HG02763 (cell line): ENCODE results near the gene TMEM147.

ENCODE experiments used
- ATAC-seq: cut with Tn5 transposase; IDR thresholded peaks from one replicate; pipeline ENCODE4 v1.9.1; 2021; ENCODE audit warnings: mild to moderate bottlenecking, moderate library complexity; ENCODE audit not compliant: unreplicated experiment

TMEM147 gene

GRCh38 chr19:35545855-35546381 lies 492 bp downstream of the TMEM147 start:
- ATAC-seq, result peak; percentile 38

DNA sequence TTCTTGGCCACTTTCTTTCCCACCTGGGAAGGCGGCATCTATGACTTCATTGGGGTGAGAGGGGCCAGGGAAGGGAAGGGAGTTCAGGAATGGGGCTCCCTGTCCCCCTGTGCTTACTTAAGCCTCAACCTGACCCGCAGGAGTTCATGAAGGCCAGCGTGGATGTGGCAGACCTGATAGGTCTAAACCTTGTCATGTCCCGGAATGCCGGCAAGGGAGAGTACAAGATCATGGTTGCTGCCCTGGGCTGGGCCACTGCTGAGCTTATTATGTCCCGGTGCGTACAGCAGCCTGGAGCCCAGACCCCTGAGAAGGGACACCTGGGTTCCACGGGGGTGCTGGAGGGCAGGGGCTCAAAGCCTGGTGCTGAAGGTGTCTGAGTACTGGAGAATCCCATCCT lies 1.1 kb downstream of the TMEM147 start:
- no peak for ATAC-seq

DNA sequence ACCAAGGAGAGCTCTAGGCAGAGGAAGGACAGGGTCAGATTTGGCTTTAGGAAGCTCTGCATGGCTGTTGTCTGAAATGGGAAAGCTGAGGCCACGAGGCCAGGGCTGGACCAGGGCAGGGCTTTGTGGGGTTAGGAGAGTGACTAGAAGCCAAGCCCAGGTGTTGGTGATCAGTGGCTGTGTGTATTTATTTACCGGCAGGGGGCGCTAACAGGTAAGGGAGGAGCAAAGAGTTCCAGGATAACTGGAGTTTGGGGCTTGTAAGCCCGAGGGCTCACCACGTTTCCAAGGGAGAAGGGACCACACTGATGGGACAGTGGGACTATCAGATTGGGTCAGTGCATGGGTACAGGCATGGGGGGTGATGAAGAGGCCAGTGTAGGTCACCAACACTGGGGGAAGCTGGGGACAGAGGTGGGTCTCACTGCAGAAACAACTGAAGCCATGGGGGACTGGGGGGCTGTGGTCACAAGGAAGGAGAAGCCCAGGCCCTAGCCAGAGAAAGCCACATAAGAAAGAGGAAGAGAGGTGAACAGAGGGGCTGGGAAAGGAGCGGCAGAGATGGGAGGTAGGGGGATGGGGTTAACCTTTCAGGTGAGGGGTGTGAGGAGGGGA lies 3.9 kb downstream of the TMEM147 start:
- ATAC-seq, result no peak

DNA sequence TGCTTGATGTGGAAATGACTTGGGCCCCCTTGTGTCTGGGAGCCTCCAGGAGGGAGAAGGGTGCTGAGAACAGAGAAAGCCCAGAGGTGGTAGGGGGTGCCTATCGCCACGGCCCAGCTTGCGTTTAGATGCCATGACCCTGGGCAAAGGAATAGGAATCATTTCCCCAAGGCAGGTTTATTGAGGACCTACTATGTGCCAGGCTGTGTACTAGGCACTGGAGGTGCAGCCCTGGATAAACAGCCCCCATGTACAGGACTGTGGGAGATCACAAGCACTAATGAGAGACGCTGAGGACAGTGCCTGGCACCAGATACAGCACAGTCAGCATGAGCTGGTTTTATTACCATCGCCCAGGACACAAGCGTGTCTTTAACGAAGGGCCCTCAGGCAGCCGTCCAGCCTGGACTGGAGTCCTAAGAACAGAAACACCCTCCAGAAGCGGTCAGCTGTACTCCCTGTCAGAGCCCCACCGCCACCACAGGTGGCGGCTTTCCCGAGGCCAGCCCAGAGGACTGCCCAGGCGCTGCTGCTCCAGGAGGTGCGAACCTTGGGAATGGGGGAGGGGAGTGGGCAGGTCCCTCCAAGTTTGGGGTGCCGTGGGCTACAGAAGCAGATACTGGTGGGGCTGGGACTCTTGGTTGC lies 4.6 kb downstream of the TMEM147 start:
- ATAC-seq, result no peak

- no peak for ATAC-seq
Observed at GRCh38 chr19:35551091-35551810, 5.8 kb downstream of the TMEM147 start.

DNA sequence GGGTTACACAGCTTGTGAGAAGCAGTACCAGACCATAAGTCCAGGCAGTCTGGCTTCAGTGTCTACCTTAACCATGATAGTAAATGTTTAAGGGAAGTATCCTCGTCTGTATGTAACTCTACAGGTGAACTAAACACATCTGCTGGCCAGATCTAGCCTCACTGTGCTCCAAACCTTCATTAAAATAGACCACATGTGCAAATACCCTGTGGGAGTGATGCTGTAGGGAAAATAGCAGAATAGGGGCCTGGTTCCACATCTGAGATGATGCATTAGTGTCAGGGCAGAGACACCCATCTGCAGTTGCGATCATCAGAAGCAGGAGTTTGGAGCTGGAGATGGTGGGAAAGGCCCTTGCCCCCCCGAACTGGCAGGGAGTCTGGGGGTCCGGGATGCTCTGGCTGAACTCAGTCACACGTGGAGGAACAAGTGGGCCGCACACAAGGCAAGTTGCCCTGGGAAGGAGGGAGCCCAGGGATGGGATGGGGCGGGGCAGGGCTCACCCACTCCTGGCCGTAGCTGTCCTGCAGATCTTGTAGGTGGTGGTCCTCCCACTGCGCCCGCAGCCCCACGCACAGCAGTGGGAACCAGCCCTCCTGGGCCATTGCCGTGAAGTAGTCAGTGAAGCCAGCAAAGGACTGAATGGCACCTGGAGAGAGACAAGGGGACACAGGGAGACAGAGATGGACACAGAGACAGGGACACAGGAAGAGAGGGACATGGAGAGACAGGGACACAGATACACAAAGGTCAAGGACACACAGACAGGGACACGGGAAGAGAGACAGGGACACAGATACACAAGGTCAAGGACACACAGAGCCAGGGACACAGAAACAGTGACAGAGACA lies 7.3 kb downstream of the TMEM147 start:
- no peak for ATAC-seq

DNA sequence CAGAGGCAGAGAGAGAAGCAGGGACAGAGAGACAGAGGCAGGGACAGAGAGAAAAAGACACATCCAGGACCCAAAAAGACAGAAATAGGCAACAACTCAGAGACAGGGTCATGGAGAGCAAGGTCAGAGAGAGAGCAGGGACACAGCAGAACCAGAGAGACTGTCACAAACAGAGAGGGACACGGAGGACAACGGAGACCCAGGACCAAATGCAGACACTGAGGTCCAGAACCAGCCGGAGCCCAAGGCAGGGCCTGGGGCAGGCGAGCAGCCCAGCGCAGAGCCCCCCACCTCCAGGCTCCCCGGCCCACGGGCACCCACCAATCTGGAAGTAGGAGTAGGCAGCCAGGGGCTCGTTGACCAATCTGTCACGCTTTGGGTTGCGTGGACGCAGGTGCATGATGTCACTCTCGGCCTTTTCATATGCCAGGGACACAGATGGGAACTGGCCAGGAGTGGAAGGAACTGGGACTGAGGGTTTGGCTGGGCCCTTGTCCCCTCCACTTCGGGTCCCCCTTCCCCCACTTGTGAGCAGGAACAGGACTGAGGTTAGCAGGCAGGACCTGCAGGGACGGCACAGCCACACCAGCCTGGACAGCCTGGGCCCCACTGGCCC lies 8.1 kb downstream of the TMEM147 start:
- ATAC-seq, result no peak

DNA sequence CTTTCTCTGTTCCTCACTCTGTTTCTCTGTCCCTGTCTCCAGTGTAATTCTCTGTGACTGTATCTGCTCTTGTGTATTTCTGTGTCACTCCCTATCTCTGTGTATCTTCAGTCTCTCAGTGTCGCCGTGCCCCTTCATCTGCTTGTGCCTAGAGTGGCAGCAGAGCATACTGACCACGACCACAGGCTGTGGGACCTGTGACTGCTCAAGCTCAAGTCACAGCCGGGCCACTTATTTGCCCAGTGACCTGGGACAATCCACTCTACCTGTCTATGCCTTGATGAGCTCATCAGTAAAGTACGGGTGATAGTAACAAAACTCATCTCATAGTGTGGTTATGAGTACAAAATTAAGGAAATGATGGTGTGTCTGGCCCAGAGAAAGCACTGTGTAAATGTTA lies 8.7 kb downstream of the TMEM147 start:
- no peak for ATAC-seq

GRCh38 chr19:35555301-35556005 lies 10.0 kb downstream of the TMEM147 start:
- ATAC-seq, result no peak

DNA sequence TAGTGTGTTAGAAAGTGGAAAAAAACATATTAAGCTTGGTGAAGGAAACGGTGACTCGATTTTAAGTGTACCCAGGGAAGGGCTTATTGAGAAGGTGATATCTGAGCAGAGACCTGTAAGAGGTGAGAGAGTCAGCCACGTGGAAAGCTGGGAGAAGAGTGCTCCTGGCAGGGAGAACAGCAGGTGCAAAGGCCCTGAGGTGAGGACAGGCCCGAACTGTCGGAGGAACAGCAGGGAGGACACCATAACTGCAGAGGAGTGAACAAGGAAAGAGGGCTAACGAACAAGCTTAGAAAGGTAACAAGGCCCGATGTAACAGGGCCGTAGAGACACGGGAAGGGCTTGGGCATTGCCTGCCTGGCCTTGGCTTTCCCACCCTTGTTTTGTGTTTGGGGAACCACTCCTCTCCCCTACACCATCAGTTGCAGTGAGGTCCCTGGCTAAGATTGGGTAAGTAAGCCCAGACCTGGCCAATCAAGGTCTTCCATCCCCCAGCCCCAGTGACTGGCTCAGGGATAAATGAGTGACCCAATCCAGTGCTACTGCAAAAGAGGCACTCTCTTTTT lies 10.7 kb downstream of the TMEM147 start:
- no peak for ATAC-seq

- no peak for ATAC-seq
Observed at GRCh38 chr19:35556846-35557538, 11.6 kb downstream of the TMEM147 start.

GRCh38 chr19:35557539-35558399 lies 12.3 kb downstream of the TMEM147 start:
- ATAC-seq, result no peak

- ATAC-seq, result no peak
Observed at GRCh38 chr19:35558400-35559280, 13.2 kb downstream of the TMEM147 start.

DNA sequence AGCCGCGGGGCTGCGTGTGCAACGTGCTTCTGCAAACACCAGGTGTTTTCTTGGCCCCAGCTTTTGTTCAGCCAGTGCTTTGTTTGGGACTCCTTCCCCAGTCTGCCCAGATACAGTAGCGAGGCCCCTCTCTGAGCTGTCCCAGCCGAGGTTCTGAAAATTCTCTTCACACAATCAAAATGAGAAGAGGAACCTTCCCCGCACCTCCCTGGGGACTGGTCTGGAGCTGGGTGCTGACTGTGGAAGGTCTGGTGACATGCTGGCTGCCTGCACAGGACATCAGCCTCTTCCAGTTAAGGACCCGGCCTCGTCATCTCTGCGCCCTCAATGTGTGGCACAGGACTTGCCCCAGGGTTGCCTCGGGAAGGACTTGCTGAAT lies 13.8 kb downstream of the TMEM147 start:
- no peak for ATAC-seq

DNA sequence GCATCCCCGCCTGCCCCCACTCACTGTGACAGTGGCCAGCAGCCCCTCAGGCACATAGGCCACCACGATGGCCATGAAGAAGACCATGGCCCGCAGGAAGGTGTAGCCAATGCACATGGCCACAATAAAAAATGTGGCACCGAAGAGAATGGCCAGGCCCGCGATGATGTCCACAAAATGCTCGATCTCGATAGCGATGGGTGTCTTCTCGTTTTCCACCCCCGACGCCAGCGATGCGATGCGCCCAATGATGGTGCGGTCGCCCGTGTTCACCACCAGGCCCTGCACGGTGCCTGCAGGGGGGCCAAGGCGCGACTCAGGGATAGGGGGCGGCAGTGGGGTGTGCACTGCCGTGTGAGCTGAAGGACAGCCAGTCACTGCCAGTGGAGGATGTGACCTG lies 14.4 kb downstream of the TMEM147 start:
- no peak for ATAC-seq

DNA sequence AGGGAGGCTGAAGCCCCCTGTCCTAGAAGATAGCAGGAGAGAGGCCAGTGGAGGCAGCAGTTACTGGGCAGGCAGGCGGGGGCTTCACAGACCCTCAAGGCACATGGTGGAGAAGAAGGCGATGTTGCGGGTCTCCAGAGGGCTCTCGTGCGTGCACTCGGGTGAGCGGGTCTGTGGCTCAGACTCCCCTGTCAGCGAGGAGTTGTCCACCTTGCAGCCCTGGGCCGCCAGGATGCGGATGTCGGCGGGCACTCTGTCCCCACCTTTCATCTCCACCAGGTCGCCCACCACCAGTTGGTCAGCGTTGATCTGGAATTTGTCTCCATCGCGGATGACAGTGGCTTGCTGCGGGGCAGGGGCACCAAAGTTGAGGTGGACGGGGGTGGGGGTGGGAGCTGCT lies 14.8 kb downstream of the TMEM147 start:
- ATAC-seq, result no peak

GRCh38 chr19:35560677-35561076 lies 15.3 kb downstream of the TMEM147 start:
- no peak for ATAC-seq
